Thoracic aorta (tissue), 2 donors: ENCODE measurements around the gene HDGFL2. TPM values are rescaled to one million over a fixed set of nuclear protein-coding genes. Genes with fewer than 3 reads are reported as not detected.

Experiments used
- ATAC-seq: fragments of 150-250 bp; one replicate; pipeline ENCODE4 v1.8.0; 2017; ENCODE audit warnings: low read depth; ENCODE audit not compliant: insufficient number of reproducible peaks, low FRiP score
- DNase-seq: peaks from one replicate; pipeline ENCODE4 v3.0.0-alpha.2; 2020; ENCODE audit warnings: low spot score
- H3K27ac ChIP-seq, 2 donors: fragments of 200-600 bp; sonication (generic); 1 replicate in 1 of 2; 2 replicates in 1 of 2; pipeline ENCODE4 v1.5.1; 2016; ENCODE audit warnings: mild to moderate bottlenecking in 2 of 2, moderate library complexity in 2 of 2
- H3K27me3 ChIP-seq: fragments of 200-600 bp; sonication (generic); replicated peaks from 2 replicates; pipeline ENCODE4 v1.6.0; 2016; ENCODE audit warnings: mild to moderate bottlenecking; ENCODE audit not compliant: insufficient read depth
- H3K36me3 ChIP-seq: fragments of 200-600 bp; sonication (generic); one replicate; pipeline ENCODE4 v1.5.1; 2016
- H3K4me1 ChIP-seq, 2 donors: fragments of 200-600 bp; sonication (generic); 1 replicate in 1 of 2; 2 replicates in 1 of 2; pipeline versions ENCODE4 v1.5.1 to v1.6.0; 2016; ENCODE audit warnings: low read depth in 2 of 2, mild to moderate bottlenecking in 1 of 2; ENCODE audit not compliant: control insufficient read depth in 1 of 2
- H3K4me3 ChIP-seq: fragments of 200-600 bp; sonication (generic); 2 replicates; pipeline ENCODE4 v1.5.1; 2016; ENCODE audit warnings: mild to moderate bottlenecking
- H3K9me3 ChIP-seq: fragments of 200-600 bp; sonication (generic); 2 replicates; pipeline ENCODE4 v1.5.1; 2016
- total RNA-seq, 2 donors: library from RNA; depleted of rRNA; stranded (reverse); fragments of >200 nt; gene quantifications; one replicate each; pipeline versions ENCODE4 v1.1.0 to v1.2.3, GENCODE V29; 2016
- TF ChIP-seq, protein P1 (sequence below): fragments of 200-600 bp; sonication (generic); IDR thresholded peaks from one replicate; pipeline ENCODE4 v1.5.1; 2019; ENCODE audit warnings: antibody characterized with exemption

HDGFL2 gene
- total RNA-seq, 2 donors from 2014 or later, result 22.7 to 40.3 TPM

DNA sequence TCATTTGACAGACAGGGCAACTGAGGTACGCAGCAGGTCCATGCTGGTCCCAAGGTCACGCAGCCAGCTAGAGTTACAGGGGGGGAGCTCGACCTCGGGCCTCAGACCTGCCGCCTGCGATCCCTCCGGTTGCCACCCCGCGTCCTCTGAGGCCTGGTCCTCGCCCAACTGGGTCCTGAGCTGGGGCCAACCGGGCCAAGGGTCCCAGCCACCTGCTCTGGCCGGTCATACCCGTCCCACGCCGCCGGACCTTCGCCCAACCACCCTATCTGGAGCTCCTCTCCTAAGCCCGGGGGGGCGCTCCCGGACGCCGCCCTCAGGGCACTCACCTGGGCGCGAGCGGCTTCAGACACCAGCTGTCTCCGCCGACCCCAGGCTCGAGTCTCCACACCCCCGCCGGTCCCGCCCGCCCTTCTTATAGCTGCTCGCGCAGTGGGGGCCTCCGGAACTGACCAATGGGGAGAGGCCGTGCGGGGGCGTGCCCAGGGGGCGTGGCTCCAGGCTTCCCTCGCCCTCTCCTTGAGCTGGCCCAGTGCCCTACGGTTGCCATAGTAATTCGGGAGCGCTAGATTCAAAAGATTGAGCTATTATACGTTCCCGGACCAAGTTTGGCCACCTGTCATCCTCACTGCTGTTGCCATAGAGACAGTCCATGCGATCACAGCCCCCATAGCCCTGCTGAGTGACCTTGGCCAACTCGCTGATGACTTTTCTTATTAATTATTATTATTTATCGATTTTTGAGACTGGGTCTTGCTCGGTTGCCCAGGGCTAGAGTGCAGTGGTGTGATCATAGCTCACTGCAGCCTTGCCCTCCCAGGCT, 63.0 kb downstream of the HDGFL2 start, which contains the start of gene PLIN5:
PLIN5 (minus strand) TSS at position 389 of the 823 bp plus-strand sequence. CDS start 1,150 bp downstream, outside the sequence.
- no peak for ATAC-seq
- H3K27ac ChIP-seq, result no peak within 1 kb of the TSS
- H3K4me3 ChIP-seq, result peak within 1 kb of the TSS; percentile 35
- no peak for DNase-seq
- H3K4me1 ChIP-seq, result peaks cover 0 to 11% of the 10 kb centered on the region in 2 donors
- TF ChIP-seq, protein P1, sequence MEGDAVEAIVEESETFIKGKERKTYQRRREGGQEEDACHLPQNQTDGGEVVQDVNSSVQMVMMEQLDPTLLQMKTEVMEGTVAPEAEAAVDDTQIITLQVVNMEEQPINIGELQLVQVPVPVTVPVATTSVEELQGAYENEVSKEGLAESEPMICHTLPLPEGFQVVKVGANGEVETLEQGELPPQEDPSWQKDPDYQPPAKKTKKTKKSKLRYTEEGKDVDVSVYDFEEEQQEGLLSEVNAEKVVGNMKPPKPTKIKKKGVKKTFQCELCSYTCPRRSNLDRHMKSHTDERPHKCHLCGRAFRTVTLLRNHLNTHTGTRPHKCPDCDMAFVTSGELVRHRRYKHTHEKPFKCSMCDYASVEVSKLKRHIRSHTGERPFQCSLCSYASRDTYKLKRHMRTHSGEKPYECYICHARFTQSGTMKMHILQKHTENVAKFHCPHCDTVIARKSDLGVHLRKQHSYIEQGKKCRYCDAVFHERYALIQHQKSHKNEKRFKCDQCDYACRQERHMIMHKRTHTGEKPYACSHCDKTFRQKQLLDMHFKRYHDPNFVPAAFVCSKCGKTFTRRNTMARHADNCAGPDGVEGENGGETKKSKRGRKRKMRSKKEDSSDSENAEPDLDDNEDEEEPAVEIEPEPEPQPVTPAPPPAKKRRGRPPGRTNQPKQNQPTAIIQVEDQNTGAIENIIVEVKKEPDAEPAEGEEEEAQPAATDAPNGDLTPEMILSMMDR, result no peak
- no peaks in the 10 kb centered on the region for H3K27me3 ChIP-seq
- H3K9me3 ChIP-seq, result no peaks in the 10 kb centered on the region
- H3K36me3 ChIP-seq, result no peaks in the 10 kb centered on the region

DNA sequence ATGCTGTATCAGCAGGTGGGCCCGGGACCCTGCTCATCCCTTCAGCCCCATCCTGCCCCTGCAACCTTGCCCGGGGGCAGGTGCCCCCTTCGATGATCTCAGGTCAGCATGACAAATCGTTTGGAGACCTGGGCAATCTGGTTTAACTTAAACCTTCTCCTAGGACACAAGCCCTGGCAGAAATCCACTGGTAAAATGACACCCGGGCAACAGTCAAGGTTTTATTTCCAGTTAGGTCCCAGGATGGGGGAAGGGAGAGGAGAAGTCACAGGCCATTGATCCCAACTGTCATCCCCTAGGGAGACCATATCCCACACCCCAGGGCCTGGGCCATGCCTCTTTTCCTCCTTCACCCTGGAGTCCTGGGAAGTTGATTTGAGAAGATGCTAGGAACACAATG, 64.7 kb downstream of the HDGFL2 start:
- no peak for ATAC-seq
- Histone ChIP-seq H3K9me3 (peaks cover 5% of the 10 kb centered on the region), H3K36me3 (no peaks in the 10 kb centered on the region), H3K27me3 (no peaks in the 10 kb centered on the region), H3K4me1 (peaks cover 0 to 11% of the 10 kb centered on the region in 2 donors), H3K4me3 (no peak overlapping the region), H3K27ac (no peak overlapping the region)
- TF ChIP-seq, protein P1, result no peak
- DNase-seq, result no peak

DNA sequence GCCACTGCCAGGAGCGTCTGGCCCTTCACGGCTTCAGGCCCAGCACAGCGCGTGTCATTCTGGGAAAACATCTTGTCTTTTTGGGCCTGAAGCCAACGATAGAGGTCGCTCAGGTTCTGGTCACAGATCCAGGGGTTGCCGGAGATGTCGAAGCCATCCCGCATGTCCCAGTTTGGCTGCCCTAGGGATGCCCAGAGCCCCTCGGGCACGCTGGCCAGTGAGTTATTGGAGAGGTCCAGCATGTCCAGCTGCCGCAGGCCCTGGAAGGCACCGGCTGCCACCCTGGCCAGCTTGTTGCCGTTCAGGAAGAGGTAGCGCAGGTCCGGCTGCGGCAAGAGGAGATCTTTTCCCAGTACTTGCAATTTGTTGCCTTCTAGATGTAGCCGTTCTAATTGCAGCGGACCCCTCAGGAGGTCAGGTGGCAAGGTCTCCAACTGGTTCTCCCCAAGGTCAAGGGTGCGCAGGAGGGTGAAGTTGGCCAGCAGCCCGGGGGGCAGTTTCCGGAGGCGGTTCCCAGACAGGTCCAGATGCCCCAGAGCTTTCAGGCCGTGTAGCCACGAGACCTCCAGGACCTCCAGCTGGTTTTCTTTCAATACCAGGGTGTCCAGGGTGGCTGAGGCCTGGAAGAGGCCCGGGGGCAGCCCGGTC, 66.0 kb downstream of the HDGFL2 start:
- Histone ChIP-seq H3K9me3 (peaks cover 5% of the 10 kb centered on the region), H3K36me3 (no peaks in the 10 kb centered on the region), H3K27ac (no peak overlapping the region), H3K27me3 (no peaks in the 10 kb centered on the region), H3K4me1 (peaks cover 0 to 11% of the 10 kb centered on the region in 2 donors), H3K4me3 (no peak overlapping the region)
- ATAC-seq (no peak), DNase-seq (no peak)
- TF ChIP-seq, protein P1, result no peak

DNA sequence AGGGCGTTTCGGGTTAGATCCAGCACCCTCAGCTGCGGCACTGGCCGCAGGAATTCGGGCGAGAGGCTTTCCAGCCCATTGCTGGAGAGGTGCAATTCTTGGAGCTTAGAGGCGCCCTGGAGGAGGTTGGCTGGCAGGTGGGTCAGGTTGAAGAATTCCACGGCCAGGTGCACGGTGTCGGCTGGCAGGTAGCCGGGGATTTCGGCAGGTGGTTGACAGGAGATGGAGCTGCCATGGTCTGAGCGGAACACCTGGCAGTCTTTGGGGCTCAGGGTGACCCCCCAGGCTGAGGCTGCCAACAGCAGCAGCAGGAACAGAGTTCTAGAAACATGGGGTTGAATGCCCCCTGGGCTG, 66.5 kb downstream of the HDGFL2 start:
- TF ChIP-seq, protein P1, result no peak
- Histone ChIP-seq H3K27me3 (no peaks in the 10 kb centered on the region), H3K9me3 (peaks cover 5% of the 10 kb centered on the region), H3K4me1 (peaks cover 0 to 11% of the 10 kb centered on the region in 2 donors), H3K4me3 (no peak overlapping the region), H3K27ac (no peak overlapping the region), H3K36me3 (no peaks in the 10 kb centered on the region)
- DNase-seq, result no peak
- ATAC-seq, result no peak

DNA sequence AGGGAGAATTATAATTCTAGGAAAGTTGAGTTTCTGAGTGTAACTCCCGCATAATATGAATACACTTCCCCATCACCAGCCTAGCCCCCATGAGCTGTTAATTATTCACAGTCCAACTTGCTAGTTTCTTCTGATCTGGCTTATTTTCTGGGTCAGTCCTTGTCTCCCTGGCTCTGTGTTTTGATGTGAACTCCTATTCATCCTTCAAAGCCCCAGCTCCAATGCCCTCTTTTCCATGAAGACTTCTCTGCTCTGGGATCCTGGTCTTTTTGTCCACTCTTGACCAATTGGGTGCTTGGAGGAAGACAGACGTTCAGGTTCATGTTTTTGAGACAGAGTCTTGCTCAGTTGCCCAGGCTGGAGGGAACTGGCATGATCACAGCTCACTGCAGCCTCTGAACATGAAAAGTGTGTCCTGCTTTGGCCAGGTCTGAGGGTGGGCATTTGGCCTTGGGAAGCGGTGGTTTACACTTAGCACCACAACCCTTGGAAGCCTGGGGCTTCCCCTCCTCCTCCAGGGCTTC, 67.1 kb downstream of the HDGFL2 start:
- no peak overlapping the region for H3K27ac ChIP-seq
- no peaks in the 10 kb centered on the region for H3K27me3 ChIP-seq
- H3K4me1 ChIP-seq, result peaks cover 0 to 11% of the 10 kb centered on the region in 2 donors
- peaks cover 5% of the 10 kb centered on the region for H3K9me3 ChIP-seq
- TF ChIP-seq, protein P1, result no peak
- no peaks in the 10 kb centered on the region for H3K36me3 ChIP-seq
- ATAC-seq (no peak), DNase-seq (no peak)
- H3K4me3 ChIP-seq, result no peak overlapping the region
